ENCODE results near the gene CABYR.

Gene CABYR

DNA sequence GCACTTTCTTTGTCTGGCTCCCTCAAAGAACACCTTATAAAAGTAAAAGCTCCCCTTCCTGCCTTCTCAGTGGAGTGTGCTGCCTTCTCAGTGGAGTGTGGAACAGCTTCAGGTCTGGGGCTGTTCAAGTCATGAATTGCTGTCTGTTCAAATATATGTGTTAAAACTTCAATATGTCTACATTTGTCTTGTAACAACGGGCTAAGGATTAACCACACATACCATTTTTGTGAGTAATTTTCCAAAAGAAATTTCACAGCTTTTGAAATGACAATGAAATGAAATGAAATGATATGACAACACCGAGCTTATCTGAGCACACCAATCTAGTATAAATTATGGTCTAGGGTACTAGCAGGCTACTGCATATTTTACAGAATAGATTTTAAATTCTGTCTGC lies 42.9 kb downstream of the CABYR start:
- TF ChIP-seq POLR2AphosphoS5 (IDR thresholded peaks at IDR 0.05; ENCODE audit: low read depth) (no peak), GABPA (IDR thresholded peaks at IDR 0.05; ENCODE audit: low read depth) (no peak), SPI1 (IDR thresholded peaks at IDR 0.05; ENCODE audit: borderline replicate concordance, low read depth) (no peak), REST (IDR thresholded peaks at IDR 0.05; ENCODE audit: insufficient replicate concordance, low read depth) (no peak)
- TF ChIP-seq, protein P1, sequence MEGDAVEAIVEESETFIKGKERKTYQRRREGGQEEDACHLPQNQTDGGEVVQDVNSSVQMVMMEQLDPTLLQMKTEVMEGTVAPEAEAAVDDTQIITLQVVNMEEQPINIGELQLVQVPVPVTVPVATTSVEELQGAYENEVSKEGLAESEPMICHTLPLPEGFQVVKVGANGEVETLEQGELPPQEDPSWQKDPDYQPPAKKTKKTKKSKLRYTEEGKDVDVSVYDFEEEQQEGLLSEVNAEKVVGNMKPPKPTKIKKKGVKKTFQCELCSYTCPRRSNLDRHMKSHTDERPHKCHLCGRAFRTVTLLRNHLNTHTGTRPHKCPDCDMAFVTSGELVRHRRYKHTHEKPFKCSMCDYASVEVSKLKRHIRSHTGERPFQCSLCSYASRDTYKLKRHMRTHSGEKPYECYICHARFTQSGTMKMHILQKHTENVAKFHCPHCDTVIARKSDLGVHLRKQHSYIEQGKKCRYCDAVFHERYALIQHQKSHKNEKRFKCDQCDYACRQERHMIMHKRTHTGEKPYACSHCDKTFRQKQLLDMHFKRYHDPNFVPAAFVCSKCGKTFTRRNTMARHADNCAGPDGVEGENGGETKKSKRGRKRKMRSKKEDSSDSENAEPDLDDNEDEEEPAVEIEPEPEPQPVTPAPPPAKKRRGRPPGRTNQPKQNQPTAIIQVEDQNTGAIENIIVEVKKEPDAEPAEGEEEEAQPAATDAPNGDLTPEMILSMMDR (IDR thresholded peaks at IDR 0.05; ENCODE audit: insufficient read depth, low read length): no peak
- Histone ChIP-seq H3K27ac (replicated peaks) (no peak overlapping the region), H3K27me3 (ENCODE audit: insufficient read depth, poor library complexity, severe bottlenecking) (no peaks in the 10 kb centered on the region), H3K4me3 (replicated peaks; ENCODE audit: insufficient read depth, low read length) (no peak overlapping the region)
- no peak for DNase-seq (ENCODE audit: low read depth in 1 of 2, low spot score in 1 of 2)

GRCh38 chr18:24185805-24186204 lies 46.9 kb downstream of the CABYR start:
- no peak for DNase-seq (ENCODE audit: low read depth in 1 of 2, low spot score in 1 of 2)
- no peak overlapping the region for H3K4me3 ChIP-seq (replicated peaks; ENCODE audit: insufficient read depth, low read length)
- no peak for TF ChIP-seq REST (IDR thresholded peaks at IDR 0.05; ENCODE audit: insufficient replicate concordance, low read depth)
- TF ChIP-seq POLR2AphosphoS5 (IDR thresholded peaks at IDR 0.05; ENCODE audit: low read depth): no peak
- no peak for TF ChIP-seq GABPA (IDR thresholded peaks at IDR 0.05; ENCODE audit: low read depth)
- TF ChIP-seq, protein P1 (IDR thresholded peaks at IDR 0.05; ENCODE audit: insufficient read depth, low read length): no peak
- H3K27me3 ChIP-seq (ENCODE audit: insufficient read depth, poor library complexity, severe bottlenecking): no peaks in the 10 kb centered on the region
- no peak overlapping the region for H3K27ac ChIP-seq (replicated peaks)

GRCh38 chr18:24187049-24187448 lies 48.2 kb downstream of the CABYR start:
- peak; percentile 2 to 55 for DNase-seq (ENCODE audit: low read depth in 1 of 2, low spot score in 1 of 2)
- Histone ChIP-seq H3K4me3 (replicated peaks; ENCODE audit: insufficient read depth, low read length) (no peak overlapping the region), H3K27me3 (ENCODE audit: insufficient read depth, poor library complexity, severe bottlenecking) (no peaks in the 10 kb centered on the region), H3K27ac (replicated peaks) (no peak overlapping the region)
- TF ChIP-seq REST (IDR thresholded peaks at IDR 0.05; ENCODE audit: insufficient replicate concordance, low read depth) (no peak), SPI1 (IDR thresholded peaks at IDR 0.05; ENCODE audit: borderline replicate concordance, low read depth) (peak; percentile 53; the same call in 1 of the 2 replicates)

DNA sequence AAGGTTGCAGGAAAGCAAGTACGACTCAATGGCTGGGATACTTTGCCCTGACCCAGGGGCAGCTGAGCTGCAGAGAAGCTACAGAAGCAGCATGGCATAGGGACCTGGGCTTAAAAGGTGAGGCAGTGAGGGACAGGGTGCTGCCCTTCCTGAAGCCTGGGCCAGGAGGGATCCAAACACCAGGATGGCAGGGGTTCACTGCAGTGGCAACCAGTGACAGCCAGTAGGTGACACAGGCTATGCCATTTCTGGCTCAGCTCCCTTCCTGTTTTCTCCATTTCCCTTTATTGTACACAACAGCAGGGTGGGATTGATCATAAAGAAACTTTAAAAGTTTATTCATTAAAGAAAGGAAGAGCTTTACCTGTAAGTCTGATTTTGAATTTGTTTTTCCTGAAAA lies 48.8 kb downstream of the CABYR start:
- H3K4me3 ChIP-seq (replicated peaks; ENCODE audit: insufficient read depth, low read length): no peak overlapping the region

More for the DNA sequence above, 48.8 kb downstream of the CABYR start:
- DNase-seq (ENCODE audit: low read depth in 1 of 2, low spot score in 1 of 2): no peak
- no peaks in the 10 kb centered on the region for H3K27me3 ChIP-seq (ENCODE audit: insufficient read depth, poor library complexity, severe bottlenecking)
- H3K27ac ChIP-seq (replicated peaks): no peak overlapping the region
- TF ChIP-seq SPI1 (IDR thresholded peaks at IDR 0.05; ENCODE audit: borderline replicate concordance, low read depth): peak; percentile 23; the same call in 1 of the 2 replicates
- no peak for TF ChIP-seq GABPA (IDR thresholded peaks at IDR 0.05; ENCODE audit: low read depth)
- TF ChIP-seq, protein P1 (IDR thresholded peaks at IDR 0.05; ENCODE audit: insufficient read depth, low read length): no peak
- TF ChIP-seq REST (IDR thresholded peaks at IDR 0.05; ENCODE audit: insufficient replicate concordance, low read depth): no peak
- no peak for TF ChIP-seq POLR2AphosphoS5 (IDR thresholded peaks at IDR 0.05; ENCODE audit: low read depth)

Data from HL-60 (cell line).